Effector CD4-positive, alpha-beta T cell (primary cell): ENCODE data around the gene CCDC124.
A peak's percentile ranks its signal among the peaks of the same experiment; 100 is the strongest.

ENCODE experiments used
- DNase-seq: peaks from one replicate; pipeline ENCODE4 v3.0.0-alpha.2; 2020

CCDC124 gene

DNA sequence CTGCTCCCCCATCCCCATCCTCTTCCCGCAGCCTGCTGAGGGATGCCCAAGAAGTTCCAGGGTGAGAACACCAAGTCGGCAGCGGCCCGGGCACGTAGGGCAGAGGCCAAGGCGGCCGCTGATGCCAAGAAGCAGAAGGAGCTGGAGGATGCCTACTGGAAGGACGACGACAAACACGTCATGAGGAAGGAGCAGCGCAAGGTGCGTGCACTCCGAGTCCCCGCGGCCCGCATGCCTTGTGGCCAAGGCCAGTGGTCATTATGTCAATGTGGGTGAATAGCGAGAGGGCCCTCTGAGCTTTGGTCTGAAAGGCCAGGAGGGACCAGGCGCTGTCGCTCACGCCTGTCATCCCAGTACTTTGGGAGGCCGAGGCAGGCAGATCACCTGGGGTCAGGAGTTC is 3.6 kb downstream of the CCDC124 start:
- no peak for DNase-seq

- DNase-seq, result no peak
Measured at GRCh38 chr19:17937371-17937900, 4.6 kb downstream of the CCDC124 start.

GRCh38 chr19:17938092-17938845 is 5.5 kb downstream of the CCDC124 start:
- DNase-seq, result peak; percentile 82

- DNase-seq, result no peak
Measured at GRCh38 chr19:17942181-17942580, 9.4 kb downstream of the CCDC124 start.

DNA sequence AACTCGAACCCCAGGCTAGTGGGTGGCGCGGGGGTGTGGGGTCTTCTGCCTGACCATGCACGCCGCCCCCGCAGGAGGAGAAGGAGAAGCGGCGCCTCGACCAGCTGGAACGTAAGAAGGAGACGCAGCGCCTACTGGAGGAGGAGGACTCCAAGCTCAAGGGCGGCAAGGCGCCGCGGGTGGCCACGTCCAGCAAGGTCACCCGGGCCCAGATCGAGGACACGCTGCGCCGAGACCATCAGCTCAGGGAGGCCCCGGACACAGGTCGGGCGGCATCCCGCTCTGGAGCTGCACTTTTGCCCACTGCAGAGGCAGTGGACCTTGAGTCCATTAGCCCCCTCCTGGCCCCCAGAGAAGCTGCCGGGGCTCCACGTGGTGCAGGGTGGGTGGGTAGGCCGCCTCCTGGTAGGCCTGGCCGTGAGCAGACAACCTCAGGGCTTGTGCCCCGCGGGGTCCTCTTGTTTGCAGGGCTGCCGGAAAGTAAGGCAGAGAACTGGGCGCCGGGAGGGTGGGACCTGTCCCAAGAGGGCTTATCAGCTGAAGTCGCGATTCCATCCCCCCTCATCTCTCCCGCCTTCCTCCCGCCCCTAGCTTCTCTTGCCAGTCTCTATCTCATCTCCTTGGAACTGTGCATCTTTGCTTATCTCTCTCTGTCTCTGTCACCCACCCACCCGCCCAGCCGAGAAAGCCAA is 9.9 kb downstream of the CCDC124 start:
- no peak for DNase-seq

- DNase-seq, result no peak
Measured at GRCh38 chr19:17943274-17944221, 10.7 kb downstream of the CCDC124 start.

GRCh38 chr19:17944301-17944700 is 11.5 kb downstream of the CCDC124 start:
- no peak for DNase-seq

GRCh38 chr19:17946965-17947784 is 14.4 kb downstream of the CCDC124 start:
- peak; percentile 33 for DNase-seq

DNA sequence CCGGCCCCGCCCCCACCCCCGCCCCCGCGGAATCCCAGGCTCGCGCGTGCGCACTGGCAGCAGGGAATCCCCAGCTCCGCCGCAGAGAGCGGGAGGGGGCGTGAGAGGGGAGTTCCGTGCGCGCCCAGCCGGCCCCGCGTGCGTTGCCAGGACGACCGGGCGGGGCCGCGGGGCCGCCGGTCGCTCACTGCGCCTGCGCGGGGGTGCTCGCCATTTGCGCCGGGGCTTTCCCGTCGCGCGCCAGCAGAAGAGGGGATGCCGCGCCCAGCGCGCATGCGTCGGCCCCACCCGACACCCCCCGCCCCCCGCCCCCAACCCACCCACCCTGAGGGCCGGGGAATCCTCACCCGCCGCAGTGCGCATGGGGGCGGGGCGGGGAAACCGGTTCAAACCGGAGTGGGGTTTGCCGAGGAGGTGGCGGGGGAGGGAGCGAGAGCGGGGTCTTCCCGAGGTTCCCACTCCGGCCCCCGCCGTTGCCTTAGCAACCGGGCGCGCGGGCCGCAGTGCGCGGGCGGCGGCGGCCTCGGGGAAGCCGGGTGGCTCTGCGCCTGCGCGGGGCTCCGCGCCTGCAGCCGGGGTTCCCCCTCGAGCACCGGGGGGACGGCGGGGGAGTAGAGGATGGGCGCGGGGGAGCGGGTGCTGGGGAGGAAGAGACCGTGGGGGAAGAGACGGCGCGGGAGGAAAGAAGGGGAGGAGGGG is 15.1 kb downstream of the CCDC124 start:
- peak; percentile 93 for DNase-seq

GRCh38 chr19:17948514-17948900 is 15.7 kb downstream of the CCDC124 start:
- DNase-seq, result no peak

DNA sequence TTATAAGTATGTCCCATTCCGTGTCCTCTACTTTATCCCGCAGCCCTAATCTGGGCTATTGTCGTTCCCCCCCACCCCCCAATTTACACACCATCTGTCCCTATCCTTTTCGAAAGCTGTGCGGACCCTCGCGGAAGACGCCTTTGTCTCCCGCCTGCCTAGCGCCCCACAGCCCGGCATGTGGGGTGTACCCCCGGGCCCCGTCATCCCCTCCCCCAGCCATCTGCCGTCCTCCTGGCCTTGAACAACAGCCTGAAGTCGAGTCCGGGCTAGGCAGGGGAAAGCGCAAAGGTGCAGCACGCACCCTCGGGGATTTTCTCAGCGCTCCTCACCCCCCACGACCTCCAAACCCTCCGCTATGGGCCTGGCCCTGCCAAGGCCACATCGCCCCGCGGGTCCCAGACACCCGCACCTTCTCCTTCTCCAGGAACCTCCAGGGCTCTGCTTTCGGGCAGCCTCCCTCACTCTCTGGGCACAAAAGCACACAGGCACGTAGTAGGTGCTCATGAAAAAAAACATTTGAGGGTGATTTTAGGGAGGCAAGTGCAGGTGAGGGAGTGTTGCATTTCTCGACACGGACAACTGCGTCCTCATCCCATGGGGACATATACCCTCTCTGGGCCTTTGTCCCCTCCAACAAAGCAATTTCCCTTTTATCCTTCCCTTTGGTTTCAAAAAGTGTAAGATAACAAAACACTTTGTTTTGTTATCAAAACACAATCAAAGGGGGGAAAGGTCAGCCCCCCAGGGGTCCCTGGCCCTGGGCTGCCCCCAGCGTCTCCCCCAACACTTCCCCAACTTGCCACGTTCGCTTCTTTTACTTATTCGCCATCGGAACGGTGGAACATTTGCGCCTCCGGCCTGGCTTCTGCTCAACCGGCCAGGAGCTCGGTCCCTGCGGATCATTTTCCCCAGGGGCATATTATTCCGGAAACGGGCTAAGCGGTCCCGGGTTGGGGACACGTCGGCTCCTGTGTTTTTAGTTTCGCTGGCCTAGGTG is 16.4 kb downstream of the CCDC124 start:
- no peak for DNase-seq

DNA sequence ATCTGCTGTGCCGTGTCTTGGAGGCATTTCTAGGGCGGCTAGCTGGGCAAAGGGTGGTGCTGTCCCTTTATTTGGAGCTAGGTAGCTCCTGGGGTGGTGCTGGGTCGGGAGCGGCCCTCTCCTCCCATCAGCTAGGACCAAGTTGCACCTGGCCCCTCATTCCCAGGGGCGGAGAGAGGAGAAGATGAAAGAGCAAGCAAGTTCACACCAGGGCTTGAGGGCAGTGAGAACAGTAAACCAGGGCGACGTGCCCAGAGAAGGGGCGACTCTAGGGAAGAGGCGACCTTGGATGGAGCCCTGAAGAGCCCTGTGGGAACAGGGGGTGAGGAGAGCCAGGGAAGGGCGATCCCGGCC is 17.1 kb downstream of the CCDC124 start:
- no peak for DNase-seq

GRCh38 chr19:17950310-17951156 is 17.7 kb downstream of the CCDC124 start:
- peak; percentile 50 for DNase-seq

- DNase-seq, result no peak
Measured at GRCh38 chr19:17951157-17951989, 18.6 kb downstream of the CCDC124 start.

- DNase-seq, result no peak
Measured at GRCh38 chr19:17951990-17952976, 19.5 kb downstream of the CCDC124 start.

DNA sequence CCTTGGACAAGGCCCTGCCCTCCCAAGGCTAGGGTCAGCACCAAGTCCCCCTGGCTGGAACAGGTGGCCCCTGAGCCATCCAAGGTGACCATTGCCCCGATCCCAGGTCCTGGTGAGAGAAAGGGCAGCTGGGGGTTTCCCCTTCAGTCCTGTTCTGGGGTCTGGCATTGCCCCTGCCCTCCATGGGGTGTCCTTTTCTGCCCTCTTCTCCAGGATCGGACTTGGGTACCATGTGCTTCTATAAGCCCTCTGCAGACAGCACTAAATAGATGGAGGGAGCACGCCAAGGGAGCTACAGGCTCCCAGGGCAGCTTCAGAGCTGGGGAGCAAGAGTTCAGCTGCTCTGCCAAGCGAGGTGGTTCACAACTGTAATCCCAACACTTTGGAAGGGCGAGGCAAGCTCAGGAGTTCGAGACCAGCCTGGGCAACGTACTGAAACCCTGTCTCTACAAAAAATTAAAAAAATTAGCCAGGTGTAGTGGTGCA is 20.5 kb downstream of the CCDC124 start:
- no peak for DNase-seq

DNA sequence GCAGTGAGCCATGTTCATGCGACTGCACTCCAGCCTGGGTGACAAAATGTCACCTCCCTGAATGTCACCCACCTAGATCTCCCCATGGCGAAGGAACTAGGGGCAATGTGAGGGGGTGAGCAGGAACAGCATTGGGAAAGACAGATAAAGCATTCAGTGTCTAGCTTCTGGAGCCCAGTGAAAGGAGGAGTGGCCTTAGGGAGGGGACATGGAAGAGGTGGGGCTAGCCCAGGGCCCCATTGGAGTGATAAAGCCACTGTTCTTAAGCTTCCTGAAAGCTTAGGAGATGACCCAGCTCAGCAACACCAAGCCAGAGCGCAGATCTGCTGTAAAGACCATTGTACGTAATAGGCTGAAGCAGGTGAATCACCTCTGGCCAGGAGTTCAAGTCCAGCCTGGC is 21.1 kb downstream of the CCDC124 start:
- no peak for DNase-seq
